Left renal cortex interstitium (tissue), 4 donors: ENCODE data around the gene PIGW. TPM values are rescaled to one million over a fixed set of nuclear protein-coding genes. Genes with fewer than 3 reads are reported as not detected.
"Not testable (repeated sequence)": the region's sequence is repeated elsewhere in the genome, so short reads cannot be mapped to it uniquely, and the experiment has no call there.

Experiments
- DNase-seq, 4 donors: peaks; one replicate each; pipeline ENCODE4 v3.0.0-alpha.2; 2013; ENCODE audit warnings: low read depth in 4 of 4, low spot score in 2 of 4, missing footprints in 1 of 4
- polyA plus RNA-seq, 4 donors: library from polyadenylated mRNA; unstranded; fragments of 120-200 nt; gene quantifications; one replicate each; pipeline ENCODE4 v1.2.1, GENCODE V29; 2013; ENCODE audit not compliant: insufficient read length in 4 of 4

Gene PIGW
- polyA plus RNA-seq, 4 donors = 11.5 to 12.9 (median 11.9) TPM

- no peak for DNase-seq
These were observed 27.5 kb upstream of the PIGW start for GRCh38 chr17:36507266-36507665.

- DNase-seq = not testable (repeated sequence)
These were observed 26.3 kb upstream of the PIGW start for GRCh38 chr17:36508439-36508838.

GRCh38 chr17:36509272-36509985 is 25.4 kb upstream of the PIGW start:
- no peak for DNase-seq

- DNase-seq = no peak
These were observed 24.2 kb upstream of the PIGW start for GRCh38 chr17:36510636-36511035.

- DNase-seq = no peak
These were observed 23.6 kb upstream of the PIGW start for GRCh38 chr17:36511216-36511615.

GRCh38 chr17:36512641-36513040 is 22.1 kb upstream of the PIGW start:
- DNase-seq = no peak

- DNase-seq = no peak
These were observed 19.9 kb upstream of the PIGW start for GRCh38 chr17:36514856-36515255.

- DNase-seq = no peak
These were observed 18.9 kb upstream of the PIGW start for GRCh38 chr17:36515837-36516236.

GRCh38 chr17:36523113-36523512 is 11.7 kb upstream of the PIGW start:
- no peak for DNase-seq

GRCh38 chr17:36524428-36524876 is 10.3 kb upstream of the PIGW start:
- DNase-seq = no peak

GRCh38 chr17:36525113-36525512 is 9.7 kb upstream of the PIGW start:
- DNase-seq = no peak

- DNase-seq = no peak
These were observed 8.9 kb upstream of the PIGW start for GRCh38 chr17:36525888-36526287.

- DNase-seq = no peak
These were observed 7.1 kb upstream of the PIGW start for GRCh38 chr17:36527621-36528250.

GRCh38 chr17:36529121-36529520 is 5.7 kb upstream of the PIGW start:
- no peak for DNase-seq

- no peak for DNase-seq
These were observed 2.3 kb upstream of the PIGW start for GRCh38 chr17:36532435-36532975.

GRCh38 chr17:36533935-36534839 is 600 bp upstream of the PIGW start:
- DNase-seq = peak; percentile 4 to 41 (median 24)

- peak in 1 of 4 donors; percentile 1 for DNase-seq
These were observed 888 bp downstream of the PIGW start for GRCh38 chr17:36535669-36536081.

GRCh38 chr17:36540696-36541095 is 5.9 kb downstream of the PIGW start:
- no peak for DNase-seq

- DNase-seq = no peak
These were observed 8.0 kb downstream of the PIGW start for GRCh38 chr17:36542755-36543154.

GRCh38 chr17:36544044-36544306 is 9.2 kb downstream of the PIGW start:
- peak in 1 of 4 donors; percentile 41 for DNase-seq
